ENCODE measurements around the gene TSACC.
"Not testable (repeated sequence)": the region's sequence is repeated elsewhere in the genome, so short reads cannot be mapped to it uniquely, and the experiment has no call there.

The TSACC gene

DNA sequence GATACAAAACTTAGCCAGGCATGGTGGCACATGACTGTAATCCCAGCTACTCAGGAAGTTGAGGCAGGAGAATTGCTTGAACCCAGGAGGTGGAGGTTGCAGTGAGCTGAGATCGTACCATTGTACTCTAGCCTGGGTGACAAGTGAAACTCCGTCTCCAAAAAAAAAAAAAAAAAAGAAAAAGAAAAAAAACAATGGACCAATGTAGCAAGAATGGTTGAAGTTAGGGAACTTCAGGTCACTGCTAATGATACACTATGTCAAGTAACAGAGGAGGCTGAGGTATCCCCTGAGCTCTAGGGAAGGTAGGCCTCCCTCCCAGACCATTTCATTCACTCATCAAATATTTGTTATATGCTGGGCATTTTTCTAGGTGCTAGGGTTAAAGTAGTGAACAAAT is 7.7 kb downstream of the TSACC start:
- not testable (repeated sequence) for DNase-seq (ENCODE audit: low read depth in 1 of 2, low spot score in 1 of 2)

DNA sequence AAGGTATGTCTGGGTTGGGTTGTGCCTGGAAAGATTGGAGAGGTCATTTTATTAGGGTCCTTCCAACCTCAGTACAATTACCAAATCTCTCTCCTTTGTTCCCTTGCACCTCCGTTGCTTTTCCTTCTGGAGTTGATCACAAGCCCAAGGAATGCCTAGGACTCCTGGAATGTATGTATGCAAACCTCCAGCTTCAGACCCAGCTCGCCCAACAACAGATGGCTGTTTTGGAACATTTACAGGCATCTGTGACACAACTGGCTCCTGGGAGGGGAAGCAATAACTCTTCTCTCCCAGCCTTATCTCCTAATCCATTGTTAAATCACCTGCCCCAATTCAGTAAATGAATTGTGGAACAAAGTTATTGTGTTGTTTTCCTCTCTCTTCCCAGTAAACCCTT is 8.3 kb downstream of the TSACC start:
- no peak for DNase-seq (ENCODE audit: low read depth in 1 of 2, low spot score in 1 of 2)

DNA sequence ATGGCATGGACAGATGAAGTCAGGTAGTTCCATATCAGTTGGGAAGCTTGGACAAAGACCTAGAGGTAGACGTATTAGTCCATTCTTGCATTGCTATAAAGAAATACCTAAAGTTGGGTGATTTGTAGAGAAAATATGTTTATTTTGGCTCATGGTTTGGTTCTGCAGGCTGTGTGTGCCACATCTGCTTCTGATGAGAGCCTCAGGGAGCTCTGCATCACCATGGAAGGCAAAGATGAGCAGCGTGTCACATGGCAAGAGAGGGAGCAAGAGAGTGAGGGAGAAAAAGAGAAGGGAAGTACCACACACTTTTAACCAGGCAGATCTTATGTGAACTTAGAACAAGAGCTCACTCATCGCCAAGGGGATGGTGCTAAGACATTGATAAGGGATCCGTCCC is 9.0 kb downstream of the TSACC start:
- DNase-seq (ENCODE audit: low read depth in 1 of 2, low spot score in 1 of 2), result no peak

DNA sequence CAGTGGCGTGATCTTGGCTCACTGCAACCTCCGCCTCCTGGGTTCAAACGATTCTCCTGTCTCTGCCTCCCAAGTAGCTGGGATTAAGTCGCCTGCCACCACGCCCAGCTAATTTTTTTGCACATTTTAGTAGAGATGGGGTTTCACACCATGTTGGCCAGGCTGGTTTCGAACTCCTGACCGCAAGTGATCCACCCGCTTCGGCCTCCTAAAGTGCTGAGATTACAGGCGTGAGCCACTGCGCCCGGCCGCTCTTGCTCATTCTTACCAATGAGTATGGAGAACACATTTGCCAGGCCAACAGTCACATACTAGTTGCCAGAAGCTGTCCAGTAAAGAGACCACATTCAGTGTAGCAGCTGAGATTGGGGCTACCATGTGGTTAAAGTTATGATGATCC is 14.2 kb downstream of the TSACC start:
- not testable (repeated sequence) for DNase-seq (ENCODE audit: low read depth in 1 of 2, low spot score in 1 of 2)

DNA sequence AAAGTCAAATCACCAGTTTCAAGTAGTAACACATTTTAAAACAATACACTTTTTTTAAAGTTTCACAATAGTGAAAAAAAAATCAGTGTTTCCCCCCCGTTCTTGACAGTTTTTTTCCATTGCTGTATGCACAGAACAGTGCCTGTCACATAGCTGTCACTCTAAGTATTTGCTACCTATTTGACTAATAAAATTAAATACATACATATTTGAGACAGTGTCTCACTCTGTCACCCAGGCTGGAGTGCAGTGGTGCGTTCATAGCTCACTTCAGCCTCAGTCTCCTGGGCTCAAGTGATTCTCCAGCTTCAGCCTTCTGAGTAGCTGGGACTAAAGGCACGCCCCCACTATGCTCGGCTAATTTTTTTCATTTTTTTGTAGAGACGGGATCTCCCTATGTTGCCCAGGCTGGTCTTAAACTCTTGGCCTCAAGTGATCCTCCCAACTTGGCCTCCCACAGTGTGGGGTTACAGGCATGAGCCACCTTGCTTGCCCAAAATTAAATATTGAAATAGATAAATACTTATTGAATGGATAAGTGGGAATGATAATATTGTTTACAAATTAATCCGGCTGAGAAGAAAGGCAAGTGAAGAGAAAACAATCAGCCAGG is 18.0 kb downstream of the TSACC start:
- DNase-seq (ENCODE audit: low read depth in 1 of 2, low spot score in 1 of 2), result no peak

DNA sequence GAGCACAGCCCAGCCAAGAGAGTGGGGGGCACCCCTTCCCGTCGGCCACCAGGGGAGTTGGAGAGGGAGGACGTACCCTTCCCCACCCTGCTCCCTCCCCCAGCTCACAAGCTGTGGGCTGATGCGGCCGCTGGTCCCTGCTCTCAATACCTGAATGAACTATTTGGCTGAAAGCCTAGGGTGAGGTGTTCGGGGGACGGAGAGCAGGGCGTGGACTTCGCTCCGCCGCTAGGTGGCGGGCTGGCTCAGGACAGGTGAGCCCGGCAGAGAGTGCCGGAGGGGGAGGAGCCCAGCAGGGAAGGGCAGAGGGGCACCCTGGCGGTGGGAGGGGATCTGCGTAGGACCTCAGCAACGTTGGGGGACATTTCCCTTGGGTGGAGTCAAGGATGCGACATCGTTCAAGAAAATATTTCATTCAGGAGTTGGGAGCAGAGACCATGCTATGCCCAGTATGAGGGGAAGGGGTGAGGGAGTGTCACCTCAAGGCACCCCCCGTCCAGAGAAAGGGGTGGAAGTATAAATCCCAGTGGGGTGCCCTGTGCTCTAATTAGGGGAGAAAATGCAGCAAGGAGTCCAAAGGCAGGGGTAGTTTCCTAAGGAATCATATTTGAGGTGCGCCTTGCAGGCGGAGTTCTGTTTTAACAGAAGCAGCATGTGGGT is 18.7 kb downstream of the TSACC start:
- peak; percentile 24 to 48 for DNase-seq (ENCODE audit: low read depth in 1 of 2, low spot score in 1 of 2)

DNA sequence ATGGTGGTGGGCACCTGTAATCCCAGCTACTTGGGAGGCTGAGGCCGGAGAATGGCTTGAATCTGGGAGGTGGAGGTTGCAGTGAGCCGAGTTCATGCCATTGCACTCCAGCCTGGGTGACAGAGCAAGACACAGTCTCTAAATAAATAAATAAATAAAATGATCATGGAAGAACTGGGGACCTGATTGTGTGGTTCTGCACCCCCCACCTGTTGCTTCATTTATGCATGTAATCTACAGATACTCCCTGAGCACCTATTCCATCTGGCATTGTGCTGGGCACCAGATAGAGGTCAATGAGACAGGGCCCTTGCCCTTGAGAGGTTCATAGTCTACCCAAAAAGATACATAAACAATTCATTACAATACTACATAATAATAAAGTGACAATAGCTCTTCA is 19.7 kb downstream of the TSACC start:
- DNase-seq (ENCODE audit: low read depth in 1 of 2, low spot score in 1 of 2), result no peak

DNA sequence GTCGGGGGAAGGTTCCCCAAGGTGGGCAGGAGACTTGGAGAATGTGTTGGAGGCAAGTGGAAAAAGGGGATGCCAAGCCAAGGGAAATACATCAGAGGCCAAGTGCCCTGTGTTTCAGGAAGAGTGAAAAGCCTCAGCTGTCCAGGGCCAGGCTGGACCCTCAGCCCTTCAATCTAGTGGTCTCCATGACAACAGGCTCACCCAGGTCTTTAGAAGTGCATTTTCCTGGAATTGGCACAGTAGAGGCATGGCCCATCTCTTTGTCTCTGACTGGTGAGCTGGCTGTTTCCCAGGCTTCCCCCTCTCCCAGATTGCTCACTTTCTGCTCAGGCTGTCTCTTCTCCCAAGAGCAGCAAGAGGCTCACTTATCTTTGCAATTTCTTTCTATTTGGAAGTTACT is 20.3 kb downstream of the TSACC start:
- no peak for DNase-seq (ENCODE audit: low read depth in 1 of 2, low spot score in 1 of 2)

DNA sequence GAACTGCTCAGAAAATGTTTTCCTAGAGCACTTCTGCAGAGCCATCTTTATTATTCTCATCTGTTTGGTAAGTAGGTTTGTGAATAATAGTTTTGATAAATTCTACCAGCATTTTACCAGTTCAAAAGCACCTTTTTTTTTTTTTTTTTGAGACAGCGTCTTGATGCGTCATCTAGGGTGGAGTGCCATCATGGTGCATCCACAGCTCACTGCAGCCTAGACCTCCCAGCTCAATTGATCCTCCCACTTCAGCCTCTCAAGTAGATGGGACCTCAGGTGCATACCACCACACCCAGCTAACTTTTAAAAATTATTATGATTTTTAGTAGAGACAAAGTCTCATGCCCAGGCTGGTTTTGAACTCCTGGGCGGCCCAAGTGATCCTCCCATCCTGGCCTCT is 20.9 kb downstream of the TSACC start:
- no peak for DNase-seq (ENCODE audit: low read depth in 1 of 2, low spot score in 1 of 2)

DNA sequence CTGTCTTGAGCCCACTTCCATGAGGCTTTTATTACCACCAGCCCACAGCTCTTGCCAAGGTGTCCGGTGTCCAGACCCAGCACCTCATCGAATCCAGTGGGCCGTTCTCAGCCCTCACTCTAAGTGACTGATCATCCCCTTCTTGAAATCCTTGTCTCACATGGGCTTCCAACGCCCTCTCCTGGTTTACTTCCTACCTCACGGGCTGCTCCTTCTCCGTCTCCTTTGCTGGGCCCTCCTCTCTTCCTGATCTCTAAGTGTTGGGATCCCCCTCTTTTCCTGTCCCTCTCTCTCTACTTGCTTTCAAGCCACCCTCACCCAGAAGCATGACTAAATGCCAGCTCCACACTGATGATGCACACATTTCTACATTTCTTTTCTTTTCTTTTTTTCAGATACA is 21.6 kb downstream of the TSACC start:
- no peak for DNase-seq (ENCODE audit: low read depth in 1 of 2, low spot score in 1 of 2)

DNA sequence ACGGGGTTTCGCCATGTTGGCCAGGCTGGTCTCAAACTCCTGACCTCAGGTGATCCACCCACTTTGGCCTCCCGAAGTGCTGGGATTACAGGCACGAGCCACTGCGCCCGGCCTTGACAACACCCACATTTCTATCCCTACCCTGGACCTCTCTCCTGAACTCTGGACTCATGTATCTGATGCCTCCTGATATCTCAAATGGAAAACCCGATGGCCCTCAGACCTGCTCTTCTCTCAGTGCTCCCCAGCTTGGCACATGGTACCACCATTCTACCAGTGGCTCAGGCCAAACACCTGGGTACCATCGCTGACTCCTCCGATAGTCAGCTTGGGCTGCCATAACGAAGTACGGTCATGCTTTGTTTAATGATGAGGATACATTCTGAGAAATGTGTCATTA is 22.2 kb downstream of the TSACC start:
- no peak for DNase-seq (ENCODE audit: low read depth in 1 of 2, low spot score in 1 of 2)

DNA sequence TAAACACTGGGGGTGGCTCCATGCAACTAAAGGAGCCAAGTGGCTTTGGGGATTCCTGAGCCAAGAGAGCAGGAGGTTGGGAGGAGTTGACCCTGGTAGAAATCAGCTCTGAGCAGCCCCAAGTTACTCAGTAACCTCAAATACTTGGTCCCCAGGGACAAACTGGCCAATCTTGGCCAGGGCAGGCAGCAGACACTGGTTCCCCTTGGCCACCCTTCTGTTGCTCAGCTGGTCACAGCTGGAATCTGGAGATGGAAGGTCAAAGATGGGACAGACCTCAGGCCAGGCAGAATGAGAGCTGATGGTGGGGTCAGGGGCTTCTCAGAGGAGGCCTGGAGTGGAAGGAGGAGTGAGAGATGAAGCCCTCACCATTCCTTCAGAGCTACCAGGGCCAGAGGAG is 27.4 kb downstream of the TSACC start:
- no peak for DNase-seq (ENCODE audit: low read depth in 1 of 2, low spot score in 1 of 2)

DNA sequence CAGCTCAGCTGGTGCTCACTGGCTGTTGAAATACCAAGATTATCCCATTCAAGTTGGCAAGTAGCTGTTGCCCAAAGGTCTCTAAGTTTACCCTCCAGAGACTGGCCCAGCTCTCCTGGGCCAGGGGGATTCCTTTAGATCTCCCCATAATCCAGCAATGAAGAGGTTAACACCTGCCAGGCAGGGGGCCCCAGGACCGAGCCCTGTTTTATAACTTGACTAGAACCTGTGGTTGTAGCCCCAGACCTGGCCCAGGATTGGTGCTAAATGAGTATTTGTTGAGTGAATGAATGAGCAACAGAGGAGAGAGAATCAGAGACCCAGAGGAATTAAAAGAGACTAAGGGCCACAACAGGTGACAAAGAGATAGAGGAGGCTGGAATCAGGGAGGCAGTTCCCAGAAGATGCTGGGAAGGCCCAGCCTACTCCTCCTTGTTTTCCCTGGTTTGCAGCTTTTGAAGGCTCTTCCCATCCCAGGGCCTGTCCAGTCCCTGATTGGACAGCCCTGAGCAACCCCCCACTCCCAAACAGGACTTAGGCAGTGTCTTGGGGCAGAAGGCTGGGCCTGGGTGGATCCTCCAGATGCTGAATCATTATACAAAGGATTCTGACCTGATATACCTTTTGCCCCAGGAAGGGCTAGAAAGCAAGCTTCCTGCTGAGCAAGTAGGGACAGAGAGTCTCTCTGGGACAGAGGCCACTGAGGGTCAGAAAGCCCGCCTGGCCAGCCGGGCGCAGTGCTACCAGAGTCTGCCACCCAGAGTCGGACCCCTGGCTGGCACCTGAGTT is 28.2 kb downstream of the TSACC start:
- DNase-seq (ENCODE audit: low read depth in 1 of 2, low spot score in 1 of 2), result no peak

DNA sequence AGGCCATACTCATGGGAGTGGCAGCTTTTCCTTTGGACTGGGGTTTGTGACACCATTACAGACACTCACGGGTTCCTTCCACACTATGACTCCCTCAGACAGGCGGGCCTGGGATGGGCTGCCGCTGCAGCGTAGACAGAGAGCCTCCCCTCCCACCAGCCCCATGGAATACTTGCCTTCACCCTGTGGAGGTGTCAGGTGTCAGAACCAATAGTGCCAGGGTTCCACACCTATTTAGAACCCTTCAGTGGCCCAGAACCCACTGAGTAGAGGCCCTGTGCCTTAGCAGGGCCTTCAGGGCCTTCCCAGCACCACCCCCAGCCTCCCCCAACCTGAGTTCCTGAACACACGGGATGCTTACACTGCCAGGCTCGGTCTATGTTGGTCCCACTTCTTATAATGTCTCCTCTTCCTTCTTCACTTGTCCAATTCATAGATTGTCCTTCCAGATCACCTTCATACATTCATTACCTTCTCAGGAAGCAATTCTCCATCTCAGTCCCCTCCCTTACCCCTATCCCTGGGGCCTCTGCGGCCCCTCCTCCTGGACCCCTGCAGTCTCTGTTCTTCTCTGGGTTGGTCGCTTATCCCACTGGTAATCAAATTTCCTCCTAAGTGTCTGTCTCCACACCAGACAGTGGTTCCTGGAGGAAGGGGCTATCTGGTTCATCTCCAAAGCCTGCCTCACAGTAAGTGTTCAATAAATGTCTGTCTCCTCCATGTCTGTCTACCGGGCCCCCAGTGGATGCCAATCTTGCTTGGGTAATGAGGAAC is 29.2 kb downstream of the TSACC start:
- no peak for DNase-seq (ENCODE audit: low read depth in 1 of 2, low spot score in 1 of 2)

DNA sequence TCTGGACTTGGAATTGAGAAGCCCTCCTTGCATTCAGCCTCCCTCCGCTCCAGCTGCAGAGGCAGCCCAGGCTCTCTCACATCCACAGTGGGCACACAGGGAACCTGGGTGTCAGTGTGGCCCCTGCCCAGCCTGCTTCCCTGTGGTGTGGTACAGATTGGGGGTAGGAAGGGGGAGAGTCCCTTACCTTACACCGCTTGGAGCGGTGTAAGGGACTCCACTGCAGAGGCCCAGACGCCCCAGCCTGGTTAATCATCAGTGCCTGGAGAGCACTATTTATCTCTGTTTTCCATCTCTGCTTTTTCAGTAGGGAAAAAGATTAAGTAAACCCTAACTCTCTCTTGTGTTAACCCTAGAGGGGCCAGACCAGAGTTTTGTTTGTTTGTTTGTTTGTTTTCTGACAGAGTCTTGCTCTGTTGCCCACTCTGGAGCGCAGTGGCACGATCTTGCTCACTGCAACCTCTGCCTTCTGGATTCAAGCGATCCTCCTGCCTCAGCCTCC is 29.9 kb downstream of the TSACC start:
- DNase-seq (ENCODE audit: low read depth in 1 of 2, low spot score in 1 of 2), result no peak

DNA sequence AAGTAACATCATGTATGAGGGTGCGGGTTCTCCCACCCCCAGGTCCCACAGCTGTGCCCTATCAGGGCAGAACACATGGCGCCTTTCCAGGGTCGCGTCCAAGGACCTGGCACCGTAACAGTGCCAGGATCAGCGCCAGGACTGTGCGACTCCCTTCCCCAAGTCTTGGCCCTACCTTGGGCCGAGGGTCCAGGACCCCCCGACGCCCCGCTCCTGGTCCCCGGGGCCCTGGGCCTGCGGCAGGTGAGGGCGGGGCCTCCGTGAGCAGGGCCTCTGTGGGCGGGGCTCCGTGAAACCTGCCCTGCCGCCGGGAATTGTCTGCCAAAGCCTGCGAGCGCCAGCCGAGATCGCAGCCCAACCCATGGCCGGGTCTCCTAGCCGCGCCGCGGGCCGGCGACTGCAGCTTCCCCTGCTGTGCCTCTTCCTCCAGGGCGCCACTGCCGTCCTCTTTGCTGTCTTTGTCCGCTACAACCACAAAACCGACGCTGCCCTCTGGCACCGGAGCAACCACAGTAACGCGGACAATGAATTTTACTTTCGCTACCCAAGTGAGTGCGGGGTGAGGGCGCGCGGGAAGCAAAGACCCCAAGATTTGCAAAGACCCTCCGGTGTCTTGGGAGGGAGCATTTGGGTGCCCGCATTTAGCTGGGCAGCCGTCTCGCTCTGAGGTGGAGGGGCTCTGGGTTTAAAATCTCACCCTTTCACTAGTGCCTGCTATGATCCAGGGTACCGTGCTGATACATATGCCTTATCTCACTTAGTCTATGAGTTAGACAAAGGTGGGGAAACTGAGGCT is 30.8 kb downstream of the TSACC start, which contains the start of gene RHBG:
Gene RHBG (plus strand): TSS at position 323 of the 796 bp plus-strand sequence. CDS start 39 bp downstream, at position 362.
- DNase-seq (ENCODE audit: low read depth in 1 of 2, low spot score in 1 of 2), result no peak

DNA sequence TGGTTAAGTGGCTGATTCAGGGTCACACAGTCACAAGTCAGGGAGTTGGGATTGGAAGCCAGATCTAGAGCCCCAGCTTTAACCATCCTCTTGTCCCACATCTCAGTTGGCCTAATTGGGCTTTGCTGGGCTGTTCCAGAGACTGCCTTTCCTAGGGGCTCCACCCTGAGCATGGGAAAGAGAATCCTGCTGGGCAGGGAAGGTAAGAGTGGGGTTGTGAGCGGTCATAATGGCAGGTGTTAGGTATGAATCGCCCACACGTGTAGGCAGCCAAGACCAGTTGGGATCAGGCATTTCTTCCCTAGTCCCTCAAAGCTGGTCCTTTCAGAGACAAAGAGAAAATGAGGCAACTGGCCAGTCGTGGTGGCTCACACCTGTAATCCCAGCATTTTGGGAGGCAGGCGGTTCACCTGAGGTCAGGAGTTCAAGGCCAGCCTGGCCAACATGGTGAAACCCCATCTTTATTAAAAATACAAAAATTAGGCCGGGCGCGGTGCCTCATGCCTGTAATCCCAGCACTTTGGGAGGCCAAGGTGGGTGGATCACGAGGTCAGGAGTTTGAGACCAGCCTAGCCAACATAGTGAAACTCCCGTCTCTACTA is 31.5 kb downstream of the TSACC start:
- not testable (repeated sequence) for DNase-seq (ENCODE audit: low read depth in 1 of 2, low spot score in 1 of 2)

DNA sequence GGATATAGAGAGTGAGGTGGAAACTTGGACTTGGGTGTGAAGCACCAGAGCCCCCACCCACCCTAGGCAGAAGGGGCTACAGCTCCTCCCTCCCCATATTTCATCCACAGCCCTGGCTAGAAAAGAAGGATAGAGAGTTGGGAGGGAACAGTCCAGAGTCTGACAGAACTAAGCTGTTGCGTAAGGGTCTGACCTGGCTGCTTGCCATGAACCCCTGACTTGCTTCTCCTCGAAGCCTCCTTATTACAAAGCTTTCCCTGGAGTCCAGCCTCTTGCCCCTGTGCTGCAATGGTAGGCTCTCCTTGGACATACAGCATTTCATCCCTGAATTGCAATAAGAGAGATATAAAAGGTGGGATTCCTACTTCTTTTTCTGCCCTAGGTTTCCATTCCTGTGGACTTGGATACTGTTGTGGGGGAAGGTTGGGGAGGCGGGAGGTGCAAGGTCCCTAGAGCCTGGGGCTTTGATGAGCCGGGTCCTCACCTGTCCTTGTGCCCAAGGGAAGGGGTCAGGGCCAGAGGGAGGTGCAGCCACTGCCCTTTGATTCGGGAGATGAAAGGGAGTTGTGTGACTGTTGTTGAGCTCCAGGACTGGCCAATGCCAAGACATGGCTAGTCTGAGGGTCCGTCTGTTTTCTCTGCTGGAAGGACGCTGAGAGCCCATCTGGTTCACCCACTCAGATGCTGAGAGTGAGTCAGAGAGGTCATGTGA is 33.4 kb downstream of the TSACC start:
- no peak for DNase-seq (ENCODE audit: low read depth in 1 of 2, low spot score in 1 of 2)

DNA sequence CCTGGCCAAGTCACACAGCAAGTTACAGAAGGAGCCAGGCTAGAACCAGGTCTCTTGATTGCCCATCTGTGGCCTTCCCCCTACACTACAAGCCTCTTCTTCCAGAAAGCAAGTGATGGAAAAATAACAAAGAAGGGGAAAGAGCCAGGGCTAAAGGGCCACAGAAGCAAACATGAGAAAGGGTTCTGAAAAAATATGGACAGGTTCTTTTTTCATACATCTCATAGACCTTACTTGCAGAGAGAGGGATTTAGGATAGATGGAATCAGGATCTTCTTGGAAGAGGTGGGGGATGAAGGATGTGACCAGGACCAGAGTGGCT is 33.9 kb downstream of the TSACC start:
- no peak for DNase-seq (ENCODE audit: low read depth in 1 of 2, low spot score in 1 of 2)

DNA sequence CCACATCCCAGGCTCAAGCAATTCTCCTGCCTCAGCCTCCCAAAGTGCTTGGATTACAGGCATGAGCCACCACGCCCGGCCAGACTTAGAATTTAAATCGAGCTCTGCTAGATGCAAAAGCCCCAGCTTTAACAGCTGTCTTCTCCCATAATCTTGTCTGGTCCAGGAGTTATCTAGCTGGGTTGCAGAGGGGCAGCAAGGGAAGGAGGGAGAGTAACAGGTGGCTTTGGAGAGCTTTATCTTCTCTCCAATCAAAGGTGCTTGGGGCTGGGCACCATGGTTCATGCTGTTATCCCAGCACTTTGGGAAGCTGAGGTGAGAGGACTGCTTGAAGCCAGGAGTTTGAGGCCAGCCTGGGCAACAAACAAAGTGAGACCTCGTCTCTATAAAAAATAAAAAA is 34.5 kb downstream of the TSACC start:
- DNase-seq (ENCODE audit: low read depth in 1 of 2, low spot score in 1 of 2), result no peak

Data from activated T-helper 1 cell treated with anti-CD3 and anti-CD28 coated beads, Interleukin-2, amount 50 U/mL, for 16 hours (primary cell).